HG03175 (cell line): ENCODE results near the gene RNF217.
A peak's percentile ranks its signal among the peaks of the same experiment; 100 is the strongest.
"Not testable (repeated sequence)": the region's sequence is repeated elsewhere in the genome, so short reads cannot be mapped to it uniquely, and the experiment has no call there.

Experiments
- ATAC-seq: cut with Tn5 transposase; IDR thresholded peaks from one replicate; pipeline ENCODE4 v1.9.1; 2021; ENCODE audit warnings: mild to moderate bottlenecking, moderate library complexity; ENCODE audit not compliant: unreplicated experiment

The RNF217 gene, protein sequence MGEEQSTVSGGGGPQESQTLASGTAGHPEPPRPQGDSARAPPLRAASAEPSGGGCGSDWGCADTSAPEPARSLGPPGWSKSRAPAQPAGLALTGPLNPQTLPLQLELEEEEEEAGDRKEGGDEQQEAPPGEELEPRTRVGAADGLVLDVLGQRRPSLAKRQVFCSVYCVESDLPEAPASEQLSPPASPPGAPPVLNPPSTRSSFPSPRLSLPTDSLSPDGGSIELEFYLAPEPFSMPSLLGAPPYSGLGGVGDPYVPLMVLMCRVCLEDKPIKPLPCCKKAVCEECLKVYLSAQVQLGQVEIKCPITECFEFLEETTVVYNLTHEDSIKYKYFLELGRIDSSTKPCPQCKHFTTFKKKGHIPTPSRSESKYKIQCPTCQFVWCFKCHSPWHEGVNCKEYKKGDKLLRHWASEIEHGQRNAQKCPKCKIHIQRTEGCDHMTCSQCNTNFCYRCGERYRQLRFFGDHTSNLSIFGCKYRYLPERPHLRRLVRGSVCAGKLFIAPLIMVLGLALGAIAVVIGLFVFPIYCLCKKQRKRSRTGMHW

DNA sequence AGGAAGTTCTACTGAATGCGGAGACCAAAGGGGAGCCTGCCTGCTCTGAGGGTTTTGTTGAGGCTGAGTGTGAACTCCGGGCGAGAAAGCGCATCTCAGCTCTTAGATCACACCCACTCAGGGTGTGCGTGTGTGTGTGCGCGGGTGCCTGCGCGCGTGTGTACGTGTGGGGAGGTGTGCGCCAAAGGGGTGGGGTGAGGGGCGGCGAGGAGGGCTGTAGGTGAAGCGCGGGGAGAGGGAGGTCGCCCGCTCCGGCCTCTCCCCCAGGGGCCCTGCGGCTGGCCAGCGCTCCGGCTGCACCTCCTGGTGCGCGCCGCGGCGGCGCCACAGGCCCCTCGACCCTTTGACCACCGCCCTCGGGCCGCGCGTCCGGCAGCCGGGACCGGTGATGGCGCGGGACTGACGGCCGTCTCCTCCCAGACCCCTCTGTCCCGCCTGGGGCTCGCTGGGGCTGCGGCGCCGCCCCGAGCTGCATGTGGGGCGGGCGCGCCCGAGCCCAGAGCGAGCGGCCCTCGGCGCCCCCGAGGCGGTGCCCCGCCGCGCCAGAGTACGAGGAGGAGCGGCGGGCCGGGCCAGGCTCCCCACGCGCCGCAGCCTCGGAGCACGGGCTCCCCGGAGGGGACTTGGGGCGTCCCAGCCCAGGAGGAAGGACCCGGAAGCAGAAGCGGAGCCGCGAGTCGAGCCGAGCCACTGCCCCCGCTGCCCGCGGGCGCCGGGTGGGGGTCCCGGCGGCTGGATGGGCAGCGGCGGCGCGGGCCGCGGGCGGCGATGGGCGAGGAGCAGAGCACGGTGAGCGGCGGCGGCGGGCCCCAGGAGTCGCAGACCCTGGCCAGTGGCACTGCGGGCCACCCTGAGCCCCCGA is at the start of gene RNF217:
Gene RNF217 (plus strand): TSS at position 661 of the 862 bp plus-strand sequence. CDS start 108 bp downstream, at position 769.
- no peak for ATAC-seq

DNA sequence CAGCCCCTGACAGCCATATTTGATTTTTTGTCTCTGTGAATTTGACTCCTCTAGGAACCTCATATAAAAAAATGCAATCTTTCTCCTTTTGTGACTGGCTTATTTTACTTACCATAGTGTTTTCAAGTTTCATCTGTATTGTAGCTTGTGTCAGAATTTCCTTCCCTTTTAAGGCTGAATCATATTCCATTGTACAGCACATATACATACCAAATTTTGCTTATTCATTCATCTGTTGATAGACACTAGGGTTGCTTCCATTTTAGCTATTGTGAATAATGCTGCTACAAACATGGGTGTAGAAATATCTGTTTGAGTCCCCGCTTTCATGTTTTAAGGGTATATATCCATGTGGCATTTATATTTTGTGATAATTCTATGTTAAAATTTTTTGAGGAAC is 49.2 kb upstream of the RNF217 start:
- ATAC-seq, result no peak

DNA sequence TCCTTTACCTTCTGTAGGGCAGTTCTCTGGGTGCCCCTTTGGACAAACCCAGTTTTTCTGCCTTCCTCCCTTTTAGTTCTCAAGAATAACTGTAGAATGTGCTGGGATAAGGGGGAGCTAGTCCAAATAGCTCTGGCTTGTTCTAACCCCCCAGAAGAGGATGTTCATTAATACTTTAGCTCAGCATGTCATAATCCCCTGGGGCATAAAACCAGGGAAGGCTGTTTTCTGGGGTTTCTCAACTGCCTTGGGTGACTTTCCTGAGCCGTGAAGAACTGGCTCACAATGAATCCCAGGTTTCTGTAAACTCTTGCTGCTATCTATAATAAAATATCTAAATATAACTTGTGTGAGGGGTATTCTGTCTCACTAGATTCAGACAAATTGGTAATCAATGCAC is 44.5 kb upstream of the RNF217 start:
- ATAC-seq, result no peak

DNA sequence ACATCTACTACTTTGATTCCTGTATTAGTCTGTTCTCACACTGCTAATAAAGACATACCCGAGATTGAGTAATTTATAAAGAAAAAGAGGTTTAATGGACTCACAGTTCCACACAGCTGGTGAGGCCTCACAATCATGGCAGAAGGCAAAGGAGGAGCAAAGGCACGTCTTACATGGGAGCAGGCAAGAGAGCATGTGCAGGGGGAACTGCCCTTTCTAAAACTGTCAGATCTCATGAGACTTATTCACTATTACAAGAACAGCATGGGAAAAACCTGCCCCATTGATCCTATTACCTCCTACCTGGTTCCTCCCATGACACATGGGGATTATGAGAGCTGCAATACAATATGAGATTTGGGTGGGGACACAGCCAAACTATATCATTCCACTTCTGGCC is 42.5 kb upstream of the RNF217 start:
- not testable (repeated sequence) for ATAC-seq

DNA sequence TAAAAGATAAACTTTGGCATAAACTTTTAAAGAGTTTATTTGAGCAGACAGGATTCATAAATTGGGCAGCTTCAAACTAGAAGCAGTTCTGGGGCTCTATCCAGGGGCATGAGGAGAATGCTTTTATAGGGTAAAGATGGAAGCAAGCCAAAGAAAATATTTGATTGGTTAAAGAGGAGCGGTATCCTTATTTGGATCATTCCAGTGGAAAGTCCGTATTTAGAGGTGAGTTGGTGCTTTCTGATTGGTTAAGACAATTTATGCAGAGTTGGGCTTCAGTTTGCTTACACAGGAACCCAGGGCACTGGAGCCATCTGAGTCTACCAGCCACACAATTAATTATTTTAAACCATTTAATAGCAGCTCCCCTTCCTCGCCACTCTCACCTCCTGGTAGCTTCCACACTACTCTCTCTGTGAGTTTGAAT is 37.9 kb upstream of the RNF217 start:
- ATAC-seq, result no peak

GRCh38 chr6:124926435-124926834 is 35.8 kb upstream of the RNF217 start:
- no peak for ATAC-seq

- ATAC-seq, result no peak
Observed at GRCh38 chr6:124927806-124928205, 34.4 kb upstream of the RNF217 start.

DNA sequence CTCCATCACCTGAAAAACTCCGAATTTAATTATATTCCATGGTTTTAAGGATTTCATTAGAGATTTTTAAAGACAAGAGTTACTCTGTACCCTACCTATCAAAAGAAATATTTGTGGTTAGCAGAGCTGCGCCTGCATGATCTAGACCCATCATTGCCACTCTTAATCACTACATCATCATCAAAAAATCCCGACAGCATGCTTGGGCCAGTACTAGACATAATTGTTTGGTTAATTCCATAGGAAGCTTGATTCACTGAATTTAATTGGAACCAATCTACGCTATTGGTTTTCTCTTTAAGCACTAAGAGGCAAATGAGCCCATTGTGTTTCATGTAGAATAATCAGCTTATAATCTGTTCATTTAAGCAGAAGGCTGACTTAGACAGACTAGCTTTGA is 33.4 kb upstream of the RNF217 start:
- no peak for ATAC-seq

GRCh38 chr6:124937645-124938044 is 24.6 kb upstream of the RNF217 start:
- ATAC-seq, result no peak

- ATAC-seq, result peak; percentile 60
Observed at GRCh38 chr6:124941259-124941658, 21.0 kb upstream of the RNF217 start.

- no peak for ATAC-seq
Observed at GRCh38 chr6:124943658-124944057, 18.6 kb upstream of the RNF217 start.

GRCh38 chr6:124947971-124948451 is 14.2 kb upstream of the RNF217 start:
- ATAC-seq, result no peak

DNA sequence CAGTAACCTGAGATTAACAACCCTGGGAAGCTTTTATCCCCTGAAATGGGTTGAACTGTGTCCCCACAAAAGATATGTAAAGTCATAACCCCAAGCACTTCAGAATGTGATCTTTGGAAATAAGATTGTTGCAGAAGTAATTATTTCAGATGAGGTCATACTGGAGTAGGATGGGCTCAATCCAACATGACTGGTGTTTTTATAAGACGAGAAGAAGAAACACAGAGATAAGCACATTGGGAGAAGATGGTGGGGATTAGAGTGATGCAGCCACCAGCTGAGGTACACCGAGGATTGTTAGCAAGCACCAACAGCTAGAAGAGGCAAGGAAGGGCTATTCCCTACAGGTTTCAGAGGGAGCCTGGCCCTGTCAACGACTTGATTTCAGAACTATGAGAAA is 12.5 kb upstream of the RNF217 start:
- ATAC-seq, result no peak

DNA sequence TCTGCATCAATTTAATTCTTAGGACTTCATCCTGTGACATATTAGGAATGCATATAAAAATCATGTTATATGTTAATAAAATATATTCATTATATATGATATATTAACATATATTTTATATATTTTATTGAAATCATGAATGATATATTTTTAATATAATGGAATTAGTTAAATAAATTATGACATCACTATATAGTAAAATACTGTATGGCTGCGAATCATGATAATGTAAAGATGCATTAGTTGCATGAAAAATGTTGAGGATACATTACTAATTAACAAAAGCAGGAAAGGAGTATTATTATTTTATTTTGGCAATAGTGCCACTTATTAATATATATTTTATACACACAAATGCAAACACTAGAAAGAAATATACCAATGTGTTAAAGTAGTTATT is 8.4 kb upstream of the RNF217 start:
- no peak for ATAC-seq

DNA sequence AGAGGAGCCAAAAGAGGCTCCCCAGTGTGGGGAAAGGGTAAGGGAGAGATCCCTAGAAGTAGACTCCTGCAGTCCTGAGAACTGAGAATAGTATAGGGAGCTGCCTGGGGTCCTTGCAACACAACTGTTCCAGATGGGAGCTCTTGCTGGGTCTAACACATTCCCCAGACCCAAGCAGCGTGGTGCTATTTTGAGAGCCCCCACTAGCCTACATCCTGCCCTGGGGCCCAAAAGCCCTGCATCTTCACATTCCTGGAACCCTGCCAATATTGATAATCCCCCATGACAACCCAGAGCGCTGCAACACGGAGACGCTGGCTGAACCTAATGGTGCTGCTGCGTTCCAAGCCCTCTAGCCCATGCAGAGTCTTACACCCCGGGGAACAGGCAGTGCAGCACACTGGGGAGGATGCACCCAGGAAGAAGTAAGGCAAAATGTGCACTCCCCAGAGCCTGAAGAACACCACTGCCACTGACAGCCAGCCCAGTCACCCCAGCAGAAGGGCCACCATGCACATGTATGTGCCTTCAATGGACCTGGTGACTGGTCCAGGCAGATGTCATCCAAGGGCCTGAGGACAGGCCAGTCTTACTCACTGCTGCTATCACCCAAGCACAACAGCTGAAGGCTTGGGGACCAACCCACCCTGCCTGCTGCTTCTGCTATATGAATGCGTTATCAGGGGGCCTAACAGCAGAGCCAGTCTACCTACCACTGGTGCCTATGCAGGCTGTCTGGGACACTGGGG is 7.0 kb upstream of the RNF217 start:
- ATAC-seq, result no peak

DNA sequence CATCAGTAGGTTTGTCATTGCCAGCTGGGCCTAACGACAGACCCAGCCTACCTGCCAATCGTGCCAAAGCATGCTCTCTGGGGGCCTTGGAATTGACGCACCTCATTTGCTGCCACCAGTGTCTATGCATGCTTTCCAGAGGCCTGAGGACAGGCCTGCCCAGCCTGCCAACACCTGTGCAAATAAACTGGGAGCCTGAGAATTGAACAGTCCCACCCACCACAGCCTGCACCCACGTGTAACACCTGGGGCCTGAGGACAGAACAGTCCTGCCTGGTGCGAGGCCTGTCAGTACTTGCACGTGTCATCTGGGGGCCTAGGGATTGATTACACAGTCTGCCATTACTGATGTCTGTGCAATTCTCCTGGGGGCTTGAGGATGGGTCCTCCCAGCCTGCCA is 6.2 kb upstream of the RNF217 start:
- ATAC-seq, result no peak

DNA sequence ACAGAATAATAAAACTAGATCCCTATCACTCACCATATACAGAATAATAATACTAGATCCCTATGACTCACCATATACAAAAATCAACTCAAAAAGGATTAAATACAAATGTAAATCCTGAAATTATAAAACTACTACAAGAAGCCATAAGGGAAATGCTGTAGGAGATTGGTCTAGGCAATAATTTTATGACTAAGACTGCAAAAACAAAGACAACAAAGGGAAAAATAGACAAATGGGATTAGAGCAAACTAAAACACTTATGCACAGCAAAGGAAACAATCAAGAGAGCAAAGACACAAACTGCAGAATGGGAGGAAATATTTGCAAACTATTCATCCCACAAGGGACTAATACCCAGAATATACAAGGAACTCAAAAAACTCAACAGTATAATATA is 4.1 kb upstream of the RNF217 start:
- ATAC-seq, result no peak

DNA sequence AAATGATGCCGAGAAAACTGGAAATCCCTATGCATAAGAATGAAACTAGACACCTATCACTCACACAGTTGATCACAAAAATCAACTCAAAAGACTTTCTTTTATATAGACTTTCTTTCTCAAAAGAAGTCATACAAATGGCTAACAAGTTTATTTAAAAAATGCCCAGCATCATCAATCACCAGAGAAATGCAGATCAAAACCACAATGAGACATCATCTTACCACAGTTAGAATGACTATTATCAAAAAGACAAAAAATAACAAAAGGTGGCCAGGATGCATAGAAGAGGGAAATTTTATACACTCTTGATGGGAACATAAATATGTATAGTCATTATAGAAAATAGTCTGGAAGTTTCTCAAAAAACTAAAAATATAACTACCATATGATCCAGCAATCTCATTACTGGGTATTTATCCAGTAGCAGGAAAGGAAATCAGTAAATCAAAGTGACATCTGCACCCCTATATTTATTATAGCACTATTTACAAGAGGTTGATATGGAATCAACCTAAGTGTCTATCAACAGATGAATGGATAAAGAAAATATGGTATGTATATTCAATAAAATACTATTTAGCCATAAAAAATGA is 3.4 kb upstream of the RNF217 start:
- no peak for ATAC-seq

- no peak for ATAC-seq
Observed at GRCh38 chr6:124960757-124961463, 1.3 kb upstream of the RNF217 start.

GRCh38 chr6:124961464-124961776 is 817 bp upstream of the RNF217 start:
- ATAC-seq, result no peak
